ENCODE measurements around the gene RTP3. TPM values are rescaled to one million over a fixed set of nuclear protein-coding genes. Genes with fewer than 3 reads are reported as not detected.

The RTP3 gene
- total and polyA plus RNA-seq, 10 donors: not detected

DNA sequence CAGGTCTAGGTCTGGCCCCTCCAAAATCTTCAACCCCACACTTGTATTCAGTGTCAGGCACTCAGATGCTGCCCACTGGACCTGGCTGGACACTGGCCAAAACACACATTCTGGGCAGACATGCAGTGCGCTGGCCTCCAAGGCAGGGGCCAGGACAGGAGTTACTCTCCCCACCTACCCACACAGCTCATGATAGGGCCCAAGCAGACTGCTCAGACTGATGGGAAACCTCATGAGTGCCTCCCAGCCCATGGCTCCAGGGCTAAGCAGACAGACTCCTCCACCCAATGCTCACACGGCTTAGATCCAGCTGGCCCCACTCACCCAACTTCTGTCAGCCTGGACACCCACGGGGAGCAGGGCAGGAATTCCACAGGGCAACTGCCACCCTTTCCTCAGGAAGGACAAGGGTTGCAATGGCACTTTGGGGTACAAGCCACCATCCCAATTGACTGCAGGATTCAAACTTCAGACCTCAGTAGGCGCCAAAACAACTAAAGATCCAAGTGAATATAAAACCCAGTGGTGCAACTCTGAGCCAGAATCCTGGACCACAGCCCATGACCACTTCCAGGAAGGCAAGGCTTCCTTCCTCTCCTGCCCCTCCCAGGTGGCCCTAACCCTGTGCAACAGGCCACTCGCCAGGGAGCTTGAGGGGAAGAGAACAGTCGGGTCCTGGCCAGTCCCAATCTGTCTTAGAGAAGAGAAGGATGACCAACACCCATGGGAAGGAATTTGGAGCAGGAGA lies 34.5 kb upstream of the RTP3 start:
- peaks cover 0 to 14% (median 0%) of the 10 kb centered on the region in 6 donors for H3K36me3 ChIP-seq
- H3K9me3 ChIP-seq: no peaks in the 10 kb centered on the region
- 26 to 67% (median 46%) methylated on average over 3 to 6 of the region's 6 CpGs for WGBS, 5 donors
- peak; percentile 80 for DNase-seq
- no peak for TF ChIP-seq CTCF (IDR thresholded peaks at IDR 0.05 in 8 of 11, conservative IDR thresholded peaks at IDR 0.05 in 3 of 11)
- TF ChIP-seq POLR2AphosphoS5 (IDR thresholded peaks at IDR 0.05): peak in 2 of 3 donors; percentile 72 to 79
- TF ChIP-seq POLR2A (IDR thresholded peaks at IDR 0.05): no peak
- H3K27me3 ChIP-seq (replicated peaks in 1 of 7): peaks cover 0 to 33% (median 10%) of the 10 kb centered on the region in 7 donors
- H3K4me1 ChIP-seq: peaks cover 7 to 88% (median 32%) of the 10 kb centered on the region in 6 donors
- intact Hi-C loops (cut with DNase I; ENCODE audit: low total_unique reads): no loop called here
- H3K27ac ChIP-seq: peak overlapping the region; percentile 29 to 83 (median 70)
- H3K4me3 ChIP-seq: peak overlapping the region; percentile 28 to 67 (median 34)

GRCh38 chr3:46463868-46464241 lies 33.9 kb upstream of the RTP3 start:
- DNase-seq: peak; percentile 72
- TF ChIP-seq POLR2A (IDR thresholded peaks at IDR 0.05) (no peak), CTCF (IDR thresholded peaks at IDR 0.05 in 8 of 11, conservative IDR thresholded peaks at IDR 0.05 in 3 of 11) (no peak), POLR2AphosphoS5 (IDR thresholded peaks at IDR 0.05) (no peak)

GRCh38 chr3:46464326-46465195 lies 33.2 kb upstream of the RTP3 start, which contains the start of gene LTF:
Gene LTF, minus strand, starts transcription at chr3:46464905. Its CDS starts 38 bp downstream, at chr3:46464867.
- H3K4me1 ChIP-seq: peaks cover 7 to 95% (median 32%) of the 10 kb centered on the region in 6 donors
- H3K9me3 ChIP-seq: no peaks in the 10 kb centered on the region
- peak; percentile 77 for DNase-seq
- peaks cover 0 to 33% (median 10%) of the 10 kb centered on the region in 7 donors for H3K27me3 ChIP-seq (replicated peaks in 1 of 7)
- H3K36me3 ChIP-seq: peaks cover 0 to 2% (median 0%) of the 10 kb centered on the region in 6 donors
- 32 to 49% (median 41%) methylated on average over 26 to 44 of the region's 44 CpGs for WGBS, 5 donors
- intact Hi-C loops (cut with DNase I; ENCODE audit: low total_unique reads): no loop called here
- peak within 1 kb of the TSS in 5 of 8 donors; percentile 31 to 67 (median 39) for H3K4me3 ChIP-seq
- TF ChIP-seq CTCF (IDR thresholded peaks at IDR 0.05 in 8 of 11, conservative IDR thresholded peaks at IDR 0.05 in 3 of 11): no peak
- TF ChIP-seq POLR2AphosphoS5 (IDR thresholded peaks at IDR 0.05): no peak
- no peak for TF ChIP-seq POLR2A (IDR thresholded peaks at IDR 0.05)
- peak within 1 kb of the TSS in 7 of 8 donors; percentile 20 to 83 (median 73) for H3K27ac ChIP-seq

More at GRCh38 chr3:46463868-46464241, 33.9 kb upstream of the RTP3 start:
- H3K27ac ChIP-seq: peak overlapping the region in 7 of 8 donors; percentile 20 to 83 (median 73)
- H3K4me1 ChIP-seq: peaks cover 7 to 93% (median 32%) of the 10 kb centered on the region in 6 donors
- intact Hi-C loops (cut with DNase I; ENCODE audit: low total_unique reads): no loop called here
- H3K27me3 ChIP-seq (replicated peaks in 1 of 7): peaks cover 0 to 33% (median 10%) of the 10 kb centered on the region in 7 donors
- WGBS, 5 donors: 60 to 74% (median 67%) methylated on average over 8 of the region's 8 CpGs
- peaks cover 0 to 9% (median 0%) of the 10 kb centered on the region in 6 donors for H3K36me3 ChIP-seq
- H3K9me3 ChIP-seq: no peaks in the 10 kb centered on the region
- peak overlapping the region in 5 of 8 donors; percentile 31 to 67 (median 39) for H3K4me3 ChIP-seq

Measured in spleen (tissue), 11 donors.